GM06990 (cell line): ENCODE measurements around the gene SMTNL1.

Source experiments
- DNase-seq: peaks from one replicate; pipeline ENCODE4 v3.0.0-alpha.2; 2011; ENCODE audit not compliant: insufficient read length; ENCODE audit errors: extremely low read depth
- H3K27me3 ChIP-seq: replicated peaks from 2 replicates; pipeline ENCODE4 v1.6.0; 2011; ENCODE audit warnings: low read length; ENCODE audit not compliant: control insufficient read depth, insufficient read depth
- H3K36me3 ChIP-seq: 2 replicates; pipeline ENCODE4 v1.5.1; 2011; ENCODE audit warnings: low read length; ENCODE audit not compliant: control insufficient read depth, insufficient read depth
- H3K4me3 ChIP-seq: replicated peaks from 2 replicates; pipeline ENCODE4 v1.5.1; 2011; ENCODE audit warnings: low read depth, mild to moderate bottlenecking, control low read depth, low read length
- TF ChIP-seq, protein P1 (sequence below): IDR thresholded peaks from 2 replicates; pipeline ENCODE4 v1.5.1; 2011; ENCODE audit warnings: low read length, control low read depth, mild to moderate bottlenecking, inconsistent platforms; ENCODE audit not compliant: insufficient read depth, poor library complexity, severe bottlenecking

SMTNL1 gene

GRCh38 chr11:57544566-57544965 lies 7.2 kb downstream of the SMTNL1 start:
- Histone ChIP-seq H3K27me3 (no peaks in the 10 kb centered on the region), H3K4me3 (no peak overlapping the region), H3K36me3 (peaks cover 2% of the 10 kb centered on the region)
- TF ChIP-seq, protein P1, sequence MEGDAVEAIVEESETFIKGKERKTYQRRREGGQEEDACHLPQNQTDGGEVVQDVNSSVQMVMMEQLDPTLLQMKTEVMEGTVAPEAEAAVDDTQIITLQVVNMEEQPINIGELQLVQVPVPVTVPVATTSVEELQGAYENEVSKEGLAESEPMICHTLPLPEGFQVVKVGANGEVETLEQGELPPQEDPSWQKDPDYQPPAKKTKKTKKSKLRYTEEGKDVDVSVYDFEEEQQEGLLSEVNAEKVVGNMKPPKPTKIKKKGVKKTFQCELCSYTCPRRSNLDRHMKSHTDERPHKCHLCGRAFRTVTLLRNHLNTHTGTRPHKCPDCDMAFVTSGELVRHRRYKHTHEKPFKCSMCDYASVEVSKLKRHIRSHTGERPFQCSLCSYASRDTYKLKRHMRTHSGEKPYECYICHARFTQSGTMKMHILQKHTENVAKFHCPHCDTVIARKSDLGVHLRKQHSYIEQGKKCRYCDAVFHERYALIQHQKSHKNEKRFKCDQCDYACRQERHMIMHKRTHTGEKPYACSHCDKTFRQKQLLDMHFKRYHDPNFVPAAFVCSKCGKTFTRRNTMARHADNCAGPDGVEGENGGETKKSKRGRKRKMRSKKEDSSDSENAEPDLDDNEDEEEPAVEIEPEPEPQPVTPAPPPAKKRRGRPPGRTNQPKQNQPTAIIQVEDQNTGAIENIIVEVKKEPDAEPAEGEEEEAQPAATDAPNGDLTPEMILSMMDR: no peak
- no peak for DNase-seq

GRCh38 chr11:57545883-57546282 lies 8.5 kb downstream of the SMTNL1 start:
- DNase-seq: no peak
- Histone ChIP-seq H3K4me3 (no peak overlapping the region), H3K27me3 (no peaks in the 10 kb centered on the region), H3K36me3 (peaks cover 8% of the 10 kb centered on the region)
- TF ChIP-seq, protein P1: no peak

- Histone ChIP-seq H3K27me3 (no peaks in the 10 kb centered on the region), H3K4me3 (no peak overlapping the region), H3K36me3 (peaks cover 9% of the 10 kb centered on the region)
- TF ChIP-seq, protein P1: no peak
- DNase-seq: no peak
Measured at GRCh38 chr11:57546451-57546850, 9.1 kb downstream of the SMTNL1 start.

- no peak for DNase-seq
- Histone ChIP-seq H3K27me3 (no peaks in the 10 kb centered on the region), H3K36me3 (peaks cover 10% of the 10 kb centered on the region), H3K4me3 (no peak overlapping the region)
- TF ChIP-seq, protein P1: peak; percentile 4
Measured at GRCh38 chr11:57546869-57547475, 9.6 kb downstream of the SMTNL1 start.

DNA sequence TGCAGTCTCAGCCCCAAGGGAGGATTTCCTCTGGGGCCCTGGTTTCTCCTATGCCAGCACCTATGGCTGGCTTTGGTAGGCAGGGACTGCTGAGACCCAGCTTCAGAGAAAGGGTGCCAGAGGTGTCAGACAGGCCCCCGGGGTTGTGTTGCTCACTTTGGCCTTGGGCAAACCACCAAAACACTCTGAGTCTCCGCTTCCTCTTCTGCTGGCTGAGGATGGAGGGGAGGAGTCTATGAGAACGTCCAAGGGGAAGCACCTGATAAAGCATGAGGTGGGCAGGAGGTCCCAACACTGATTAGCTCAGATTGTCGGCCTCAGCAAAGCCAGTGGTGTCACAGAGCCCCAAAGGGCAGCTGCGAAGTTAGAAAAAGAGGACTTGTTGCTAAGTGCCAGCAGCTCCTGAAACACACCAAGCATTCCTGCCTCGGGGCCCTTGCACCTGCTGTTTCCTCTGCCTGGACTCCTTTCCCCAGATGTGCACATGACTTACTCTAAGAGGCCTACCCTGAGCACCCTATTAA lies 10.5 kb downstream of the SMTNL1 start:
- TF ChIP-seq, protein P1: no peak
- Histone ChIP-seq H3K4me3 (no peak overlapping the region), H3K27me3 (no peaks in the 10 kb centered on the region), H3K36me3 (peaks cover 13% of the 10 kb centered on the region)
- no peak for DNase-seq
